D721Med (cell line): Measurements from ENCODE around the gene SNUPN.
"Not testable (repeated sequence)": the region's sequence is repeated elsewhere in the genome, so short reads cannot be mapped to it uniquely, and the experiment has no call there.

Experiments
- DNase-seq: peaks from one replicate; pipeline ENCODE4 v3.0.0; 2011; ENCODE audit warnings: low spot score; ENCODE audit not compliant: insufficient read length
- FAIRE-seq: peaks from 2 replicates; lab custom pipeline; 2011; peaks lifted over from hg19 to GRCh38; lab: Jason Lieb, UNC
- CTCF ChIP-seq: IDR thresholded peaks from 2 replicates; pipeline ENCODE4 v1.5.1; 2012; ENCODE audit warnings: mild to moderate bottlenecking, control low read depth; ENCODE audit not compliant: insufficient read depth; ENCODE audit errors: missing control alignments

The SNUPN gene

GRCh38 chr15:75640483-75641178 lies 15.1 kb upstream of the SNUPN start:
- no peak for DNase-seq
- peak; percentile 51 for TF ChIP-seq CTCF
- FAIRE-seq, result no peak

- FAIRE-seq, result no peak
- TF ChIP-seq CTCF, result no peak
These were observed 14.4 kb upstream of the SNUPN start, which contains the start of gene IMP3 for GRCh38 chr15:75639709-75640482. IMP3 (minus strand) TSS chr15:75640224; CDS start chr15:75640168, 56 bp downstream.

GRCh38 chr15:75639191-75639708 lies 13.7 kb upstream of the SNUPN start:
- no peak for TF ChIP-seq CTCF
- no peak for FAIRE-seq
- DNase-seq, result no peak

More at GRCh38 chr15:75639709-75640482, 14.4 kb upstream of the SNUPN start, which contains the start of gene IMP3:
- DNase-seq, result peak; percentile 95

DNA sequence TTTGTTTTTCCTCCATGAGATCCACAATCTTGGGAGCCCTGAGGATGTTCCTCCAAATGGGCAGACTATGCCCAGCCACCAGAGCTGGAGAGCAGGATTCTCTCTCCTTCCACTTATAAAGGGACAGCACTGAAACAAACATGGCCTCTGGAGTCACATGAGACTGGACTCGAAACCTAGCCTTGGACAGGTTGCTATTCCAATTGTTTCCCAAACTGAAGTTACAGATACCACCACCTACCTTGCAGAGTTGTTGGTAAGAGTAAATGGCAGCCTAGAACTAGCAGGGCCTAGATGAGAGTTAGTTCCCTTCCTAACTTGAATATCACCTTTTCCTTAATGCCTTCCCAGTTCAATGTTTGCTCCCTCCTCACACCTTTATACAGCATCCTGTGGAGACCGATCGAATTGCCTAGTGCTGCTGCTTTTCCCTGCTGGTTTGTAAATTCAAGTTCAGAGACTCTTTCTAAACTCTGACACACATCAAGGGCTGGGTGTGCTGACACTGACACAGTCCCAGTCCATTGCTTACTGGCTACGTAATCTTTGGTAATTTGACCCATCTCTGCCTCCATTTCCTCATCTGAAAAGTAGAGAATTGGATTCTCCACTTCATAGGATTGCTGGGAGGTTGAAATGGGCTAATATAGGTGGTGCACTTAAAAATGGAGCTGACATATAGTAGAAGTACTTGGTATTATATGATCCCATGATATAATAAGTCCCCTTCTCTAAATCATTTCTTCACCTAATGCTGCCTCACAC lies 11.9 kb upstream of the SNUPN start:
- DNase-seq (no peak), FAIRE-seq (no peak)

DNA sequence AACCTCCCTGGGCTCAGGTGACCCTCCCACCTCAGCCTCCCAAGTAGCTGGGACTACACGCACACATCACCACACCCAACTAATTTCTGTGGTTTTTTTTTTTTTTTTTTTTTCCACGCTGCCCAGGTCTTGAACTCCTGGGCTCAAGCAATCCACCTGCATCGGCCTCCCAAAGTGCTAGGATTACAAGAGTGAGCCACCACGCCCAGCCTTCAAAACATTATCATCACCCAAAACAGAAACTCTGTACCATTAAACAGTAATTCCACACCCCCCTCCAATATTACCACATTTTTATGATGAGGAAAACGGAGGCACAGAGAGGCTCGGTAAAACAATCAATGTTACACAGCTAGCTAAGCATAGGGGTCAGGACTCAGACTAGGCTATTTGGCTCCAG lies 10.5 kb upstream of the SNUPN start:
- no peak for TF ChIP-seq CTCF
- no peak for FAIRE-seq

More for the DNA sequence above, 11.9 kb upstream of the SNUPN start:
- TF ChIP-seq CTCF, result no peak

GRCh38 chr15:75633922-75634321 lies 8.4 kb upstream of the SNUPN start:
- FAIRE-seq, DNase-seq: not testable (repeated sequence)

More for the DNA sequence above, 10.5 kb upstream of the SNUPN start:
- DNase-seq, result no peak

DNA sequence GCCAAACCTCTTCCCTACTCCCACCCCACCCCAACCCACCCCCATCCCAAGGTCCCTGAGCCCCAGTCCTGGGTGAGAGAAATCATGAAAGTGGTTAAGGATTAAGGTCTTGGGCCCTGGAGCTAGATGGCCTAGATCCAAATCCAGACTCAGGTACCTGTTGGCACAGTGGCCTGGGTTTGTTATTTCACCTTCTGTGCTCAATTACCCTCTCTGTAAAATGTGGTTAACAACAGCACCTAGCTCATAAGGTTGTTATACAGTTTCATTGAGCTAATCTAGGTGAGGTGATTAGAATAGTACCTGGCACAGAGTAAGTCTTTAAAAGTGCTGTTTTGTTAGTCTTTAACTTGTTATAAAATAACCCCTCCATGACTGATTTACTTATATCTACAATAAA lies 6.4 kb upstream of the SNUPN start:
- DNase-seq (no peak), FAIRE-seq (no peak)
- TF ChIP-seq CTCF, result no peak
